ENCODE measurements around the gene CUEDC1. TPM values are rescaled to one million over a fixed set of nuclear protein-coding genes. Genes with fewer than 3 reads are reported as not detected.
"Not testable (repeated sequence)": the region's sequence is repeated elsewhere in the genome, so short reads cannot be mapped to it uniquely, and the experiment has no call there.

Gene CUEDC1
- total RNA-seq, 1 experiment from 2014 or later: 26.7 TPM

DNA sequence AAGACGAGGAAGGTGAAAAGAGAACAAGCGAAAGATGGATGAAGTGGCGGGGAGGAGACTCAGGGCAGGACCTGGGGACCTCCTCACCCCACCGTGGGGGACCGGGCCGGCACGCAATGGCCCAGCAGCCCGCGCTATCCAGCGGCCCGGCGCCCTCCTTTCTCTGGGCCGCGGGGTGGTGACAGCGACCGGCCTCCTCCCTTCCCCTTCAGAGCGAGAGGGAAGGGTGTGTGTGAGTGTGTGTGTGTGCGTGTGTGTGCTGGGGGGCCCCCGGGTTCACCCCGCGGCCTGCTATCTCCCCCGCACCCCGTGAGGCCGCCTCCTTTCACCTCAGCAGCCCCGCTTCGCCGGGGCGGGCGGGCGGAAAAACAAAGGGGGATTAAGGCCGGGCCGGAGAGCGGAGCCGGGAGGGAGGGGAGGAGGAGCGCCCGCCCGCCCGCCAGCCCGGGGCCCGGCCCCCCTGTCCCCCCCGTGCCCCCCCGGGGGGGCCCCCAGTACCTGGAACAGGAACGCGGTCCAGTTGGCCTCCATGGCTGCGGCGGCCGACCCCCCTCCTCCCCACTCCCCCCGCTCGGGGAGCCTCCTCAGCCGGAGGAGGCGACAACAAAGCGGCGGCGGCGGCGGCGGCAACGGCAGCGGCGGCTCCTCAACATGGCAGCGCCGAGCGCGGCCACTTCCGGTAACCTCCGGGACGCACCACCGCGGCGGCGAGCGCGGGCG lies 32.5 kb upstream of the CUEDC1 start, which contains the start of gene VEZF1:
TSS of gene VEZF1 (minus strand) at position 674 of the 720 bp plus-strand sequence. CDS start at position 531, 143 bp downstream.
- in situ Hi-C loops (cut with HindIII; ENCODE audit: low sequenced_read_pairs): no loop called here
- peak; percentile 61 for DNase-seq (ENCODE audit: low spot score)

DNA sequence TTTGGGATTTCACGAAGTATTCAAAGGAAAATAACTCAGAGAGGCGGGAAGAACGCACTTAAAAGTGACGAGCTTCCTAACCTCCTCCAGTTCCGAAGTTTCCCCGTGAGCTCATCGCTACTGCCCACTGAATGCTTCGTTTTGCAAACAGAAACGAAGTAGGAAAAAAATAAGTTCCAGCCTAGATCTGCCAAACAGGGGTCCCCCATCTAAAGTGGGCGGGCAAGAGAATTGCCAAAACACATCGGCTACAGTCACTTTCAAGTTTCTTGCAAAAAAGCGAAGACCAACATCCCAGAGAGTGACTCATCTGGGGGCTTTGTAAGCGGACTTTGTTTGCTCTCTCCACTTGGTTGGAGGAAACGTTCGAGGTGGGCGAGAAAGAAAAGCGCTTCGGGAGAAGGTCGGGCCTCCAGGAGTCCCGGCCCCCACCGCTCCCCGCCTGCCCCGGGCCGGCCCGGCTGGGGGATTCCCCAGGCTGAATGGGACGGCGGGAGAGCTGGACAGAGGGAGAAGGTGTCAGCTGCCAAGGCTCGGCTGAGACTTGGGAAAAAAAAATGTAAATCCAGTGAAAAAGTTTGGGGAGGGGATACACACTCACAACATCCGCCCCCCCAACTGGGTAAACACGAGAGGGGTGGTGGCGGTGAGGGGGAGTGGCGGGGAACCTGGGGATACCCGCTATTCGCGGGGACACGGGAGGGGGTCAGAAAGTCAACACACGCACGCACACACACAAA lies 31.8 kb upstream of the CUEDC1 start:
- in situ Hi-C loops (cut with HindIII; ENCODE audit: low sequenced_read_pairs): no loop called here
- peak; percentile 43 for DNase-seq (ENCODE audit: low spot score)

DNA sequence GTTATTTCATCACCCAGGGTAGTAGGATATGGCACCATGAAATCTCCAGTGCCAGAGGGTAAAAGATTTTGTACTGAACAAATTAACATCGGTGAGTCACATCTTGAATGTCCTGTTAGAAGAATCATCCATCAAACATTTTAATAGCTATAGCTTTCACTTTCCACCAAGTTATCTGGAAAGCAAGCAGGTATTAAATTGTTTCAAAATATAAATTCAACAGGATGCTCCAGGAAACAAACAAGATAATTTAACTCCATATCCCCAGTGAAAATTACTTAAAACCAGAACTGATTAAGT lies 30.4 kb upstream of the CUEDC1 start:
- in situ Hi-C loops (cut with HindIII; ENCODE audit: low sequenced_read_pairs): no loop called here
- no peak for DNase-seq (ENCODE audit: low spot score)

DNA sequence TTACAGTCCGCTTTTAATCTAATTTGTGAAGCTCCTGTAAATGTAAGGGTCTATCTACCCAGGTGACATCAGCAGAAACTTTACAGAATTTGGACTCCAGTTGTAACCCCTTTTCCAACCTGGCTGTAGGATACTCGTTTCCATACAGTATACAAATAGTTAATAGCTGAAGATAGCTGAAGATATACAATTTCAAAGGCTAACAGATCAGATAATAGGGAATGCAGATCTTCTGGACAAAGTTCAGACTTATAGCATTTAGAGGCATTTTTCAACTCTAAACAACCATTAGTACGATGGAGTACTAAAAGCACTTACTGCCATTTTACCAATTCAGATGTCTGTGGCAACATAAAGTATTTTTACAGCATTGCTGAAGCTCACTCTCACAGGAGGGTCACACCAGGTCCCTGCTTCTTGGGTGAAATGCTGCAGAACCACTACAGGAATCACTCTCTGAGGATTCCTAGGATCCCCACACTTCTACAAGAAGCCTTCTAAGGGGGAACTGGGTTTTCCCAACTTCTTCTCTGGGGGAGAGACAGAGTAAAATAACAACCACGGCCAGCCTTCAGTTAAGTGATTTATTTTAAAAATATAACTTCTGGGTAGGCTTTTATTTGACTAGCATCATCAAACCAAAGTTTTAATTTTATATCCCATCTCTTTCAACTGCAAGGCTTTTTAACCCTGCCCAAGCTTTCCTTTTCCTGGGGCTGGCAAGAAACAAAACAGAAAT lies 29.9 kb upstream of the CUEDC1 start:
- in situ Hi-C loops (cut with HindIII; ENCODE audit: low sequenced_read_pairs): no loop called here
- no peak for DNase-seq (ENCODE audit: low spot score)

DNA sequence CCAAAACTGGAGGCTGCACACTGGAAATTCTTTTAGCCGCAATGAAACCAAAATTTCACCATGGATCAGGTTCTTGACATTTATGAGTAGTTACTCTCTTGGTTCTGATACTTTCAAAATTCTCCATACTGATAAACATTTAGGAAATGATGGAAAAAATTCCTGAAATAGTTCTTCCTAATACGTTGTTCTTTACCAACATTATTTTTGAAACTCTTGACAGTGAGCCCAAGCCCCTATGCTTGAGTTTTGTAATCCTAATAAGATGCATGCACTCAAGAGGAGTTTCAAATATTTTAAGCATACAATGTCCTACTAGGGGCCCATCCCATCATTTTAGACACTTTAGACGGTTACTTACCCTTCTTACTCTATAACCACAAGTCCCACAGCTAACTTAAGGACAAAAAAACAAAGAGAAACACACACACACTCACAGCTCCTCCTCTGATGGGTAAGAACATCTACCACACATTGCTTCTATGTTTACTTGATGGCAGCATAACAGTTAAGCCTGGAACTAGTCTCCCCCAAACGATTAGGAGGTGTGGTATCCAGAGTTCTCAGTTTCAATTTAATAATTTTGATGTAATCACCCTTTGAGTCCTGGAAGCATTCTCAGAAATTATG lies 29.2 kb upstream of the CUEDC1 start:
- DNase-seq (ENCODE audit: low spot score): no peak
- in situ Hi-C loops (cut with HindIII; ENCODE audit: low sequenced_read_pairs): no loop called here

DNA sequence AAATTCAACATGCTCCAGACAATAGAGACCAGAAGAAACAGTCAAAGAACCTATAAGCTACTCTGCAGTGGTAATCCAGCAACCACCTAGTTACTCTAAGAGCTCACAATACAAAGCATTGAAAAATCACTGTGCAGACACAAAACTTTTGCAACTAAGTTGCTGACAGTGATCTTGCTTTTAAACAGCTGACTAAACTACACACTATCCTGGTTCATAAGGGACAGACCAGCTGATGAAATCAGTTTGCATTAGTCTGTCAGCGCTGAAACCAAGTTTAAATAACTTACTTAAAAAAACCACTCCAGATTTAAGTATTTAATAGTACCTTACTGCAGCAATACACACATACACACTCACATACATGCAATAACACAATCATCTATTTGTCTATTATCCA lies 28.2 kb upstream of the CUEDC1 start:
- no peak for DNase-seq (ENCODE audit: low spot score)
- in situ Hi-C loops (cut with HindIII; ENCODE audit: low sequenced_read_pairs): no loop called here

DNA sequence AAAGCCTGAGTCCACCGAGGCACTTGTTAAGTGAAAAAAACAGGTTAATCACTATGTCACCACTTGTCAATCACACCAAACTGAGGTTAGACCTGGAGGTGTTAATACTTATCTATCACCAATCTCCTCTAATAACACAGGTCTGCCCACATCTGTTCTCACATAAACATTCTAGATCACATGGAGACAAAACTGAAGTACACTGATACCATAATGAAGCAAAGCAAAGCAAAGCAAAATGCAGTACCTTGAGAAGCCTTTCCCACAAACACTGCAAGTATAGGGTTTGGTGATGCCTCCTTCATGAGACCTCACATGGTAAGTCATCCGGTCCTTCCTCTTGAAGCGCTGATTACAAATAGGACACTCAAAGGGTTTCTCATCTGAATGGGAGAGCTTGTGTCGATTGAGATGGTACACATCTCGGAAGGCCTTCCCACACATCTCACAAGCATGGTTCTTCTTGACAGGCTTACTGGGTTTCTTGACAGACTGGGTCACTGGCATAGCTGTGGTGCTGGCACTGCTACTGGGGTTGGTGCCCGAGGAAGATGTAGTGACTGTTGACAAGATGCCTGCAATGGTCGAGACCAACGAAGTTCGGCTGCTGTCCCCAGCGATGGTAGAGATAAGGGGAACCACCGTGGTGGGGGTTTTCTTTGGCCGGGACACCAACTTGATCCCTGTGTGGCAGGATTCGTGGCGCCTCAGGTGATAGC lies 27.4 kb upstream of the CUEDC1 start:
- in situ Hi-C loops (cut with HindIII; ENCODE audit: low sequenced_read_pairs): no loop called here

DNA sequence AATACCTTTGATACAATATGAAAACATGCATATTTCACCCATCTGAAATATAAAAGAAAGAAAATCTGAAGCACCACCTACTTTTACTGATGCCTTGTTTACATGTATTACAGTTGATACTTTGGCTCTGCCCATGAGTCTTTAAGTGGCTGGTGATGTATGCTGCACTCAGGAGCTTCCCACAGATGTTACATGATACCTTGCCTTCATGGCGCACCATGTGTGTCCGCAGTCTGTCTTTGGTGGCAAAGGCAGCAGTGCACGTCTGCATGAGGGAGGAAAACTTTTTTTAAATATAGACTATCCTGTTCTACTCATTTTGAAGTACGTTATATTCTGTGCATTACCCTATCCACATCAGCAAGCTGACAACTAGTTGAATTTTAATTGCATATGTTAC lies 25.3 kb upstream of the CUEDC1 start:
- in situ Hi-C loops (cut with HindIII; ENCODE audit: low sequenced_read_pairs): no loop called here
- DNase-seq (ENCODE audit: low spot score): no peak

More for the DNA sequence above, 27.4 kb upstream of the CUEDC1 start:
- DNase-seq (ENCODE audit: low spot score): no peak

DNA sequence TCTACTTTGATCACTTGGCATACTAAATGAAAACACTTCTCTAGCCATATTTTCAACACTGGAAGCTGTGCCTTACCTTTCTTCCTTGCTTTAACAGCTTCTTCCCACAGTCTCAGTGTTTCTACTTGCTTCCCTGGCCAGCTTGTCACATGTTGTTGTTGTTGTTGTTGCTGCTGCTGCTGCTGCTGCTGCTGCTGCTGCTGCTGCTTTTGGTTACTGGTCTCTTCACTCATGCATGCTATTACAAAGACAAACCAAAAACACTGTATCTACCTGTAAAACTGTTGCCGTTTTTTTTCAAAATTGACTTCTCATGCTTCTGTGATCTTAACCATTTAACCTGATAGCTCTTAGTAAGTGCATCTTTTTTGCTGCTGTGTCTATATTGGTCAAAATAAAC lies 23.9 kb upstream of the CUEDC1 start:
- in situ Hi-C loops (cut with HindIII; ENCODE audit: low sequenced_read_pairs): no loop called here
- DNase-seq (ENCODE audit: low spot score): no peak

DNA sequence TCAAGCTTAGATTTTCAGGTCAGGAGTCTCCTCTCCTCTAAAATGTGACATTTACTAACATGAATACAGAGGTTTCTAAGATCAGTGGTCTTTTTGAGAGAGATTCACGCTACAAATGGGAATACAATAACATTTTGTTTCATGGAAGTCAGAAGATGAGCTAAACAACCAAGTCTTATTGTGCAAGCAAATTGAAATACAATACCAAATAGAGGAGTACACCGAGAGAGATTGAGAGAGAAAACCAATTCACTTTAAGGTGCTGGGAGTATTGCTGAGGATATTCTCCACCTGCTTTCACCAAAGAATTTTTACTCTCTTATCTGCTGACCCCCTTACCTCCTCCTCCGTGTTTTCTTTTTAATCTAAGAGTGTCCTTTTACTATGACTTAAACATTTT lies 21.4 kb upstream of the CUEDC1 start:
- in situ Hi-C loops (cut with HindIII; ENCODE audit: low sequenced_read_pairs): no loop called here
- DNase-seq (ENCODE audit: low spot score): no peak

DNA sequence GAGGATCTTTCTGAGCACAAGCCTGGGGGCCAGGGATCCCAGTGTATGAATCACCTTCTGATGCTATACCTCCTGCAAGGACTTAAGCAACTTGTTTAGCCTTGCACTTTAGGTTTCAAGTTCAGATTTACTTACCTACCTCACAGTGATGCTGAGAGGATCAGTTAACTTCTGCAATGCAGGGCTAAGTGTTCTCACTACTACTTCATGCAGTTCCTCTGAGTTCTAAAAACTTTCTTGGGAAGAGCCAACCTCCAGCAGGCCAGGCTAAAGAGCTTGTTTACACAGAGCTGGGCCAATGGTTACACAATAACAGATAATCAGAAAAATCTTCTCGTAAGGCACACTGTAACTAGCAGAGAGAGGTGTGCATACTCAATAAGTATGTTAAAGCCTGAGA lies 19.8 kb upstream of the CUEDC1 start:
- in situ Hi-C loops (cut with HindIII; ENCODE audit: low sequenced_read_pairs): no loop called here
- DNase-seq (ENCODE audit: low spot score): no peak

DNA sequence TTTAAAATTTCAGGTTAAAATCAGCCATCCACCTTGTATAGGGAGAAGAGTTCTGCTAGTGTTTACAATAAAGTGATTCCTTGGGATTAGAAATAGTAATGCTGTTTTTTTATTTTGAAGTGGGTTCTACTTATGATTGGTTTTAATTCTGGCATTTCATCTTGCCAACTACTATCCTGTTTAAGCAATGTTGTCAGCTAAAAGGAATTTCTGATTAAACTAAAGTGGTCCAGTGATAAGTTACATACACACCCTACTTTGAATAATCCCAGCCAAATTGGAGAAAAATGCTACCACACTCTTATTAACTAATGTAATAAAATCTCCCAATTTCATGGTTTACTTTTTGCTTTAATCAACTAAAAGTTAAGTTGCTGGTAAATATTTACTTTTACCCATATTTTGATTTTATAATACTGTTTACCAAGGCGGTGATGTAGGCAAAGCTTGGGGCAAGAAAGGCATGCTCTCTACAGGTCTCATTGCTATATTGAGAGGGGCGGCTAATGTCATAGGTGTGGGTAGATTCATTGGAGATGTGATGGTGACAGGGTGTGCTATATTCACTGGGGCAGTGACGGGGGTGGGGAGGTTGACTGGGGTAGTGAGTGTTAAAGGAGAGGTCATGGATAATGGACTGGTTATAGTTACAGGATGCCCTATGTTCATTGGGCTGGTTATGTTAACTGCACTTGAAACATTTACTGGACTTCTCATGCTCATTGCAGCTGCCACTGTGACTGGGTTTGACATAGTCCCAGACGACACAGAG lies 19.0 kb upstream of the CUEDC1 start:
- DNase-seq (ENCODE audit: low spot score); in situ Hi-C loops (cut with HindIII; ENCODE audit: low sequenced_read_pairs): not testable (repeated sequence)

DNA sequence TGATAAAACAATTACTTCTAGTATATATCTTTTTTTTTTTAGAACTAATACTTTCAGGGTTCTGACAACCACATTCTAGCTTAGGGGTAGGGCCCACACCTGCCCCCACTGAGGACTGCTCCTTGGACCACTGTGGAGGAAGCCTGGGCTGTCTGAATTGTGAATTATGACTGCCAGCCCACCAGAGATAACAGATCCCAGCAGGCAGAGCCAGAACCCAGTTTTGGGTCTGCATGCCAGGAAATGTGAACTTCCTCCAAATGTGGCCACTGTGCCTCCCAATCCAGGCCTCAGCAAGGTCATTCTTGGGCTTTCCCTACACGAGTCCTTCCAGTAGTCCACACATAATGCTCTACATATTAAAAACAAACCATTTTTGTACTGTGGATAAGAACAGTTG lies 16.9 kb upstream of the CUEDC1 start:
- DNase-seq (ENCODE audit: low spot score): no peak
- in situ Hi-C loops (cut with HindIII; ENCODE audit: low sequenced_read_pairs): no loop called here

DNA sequence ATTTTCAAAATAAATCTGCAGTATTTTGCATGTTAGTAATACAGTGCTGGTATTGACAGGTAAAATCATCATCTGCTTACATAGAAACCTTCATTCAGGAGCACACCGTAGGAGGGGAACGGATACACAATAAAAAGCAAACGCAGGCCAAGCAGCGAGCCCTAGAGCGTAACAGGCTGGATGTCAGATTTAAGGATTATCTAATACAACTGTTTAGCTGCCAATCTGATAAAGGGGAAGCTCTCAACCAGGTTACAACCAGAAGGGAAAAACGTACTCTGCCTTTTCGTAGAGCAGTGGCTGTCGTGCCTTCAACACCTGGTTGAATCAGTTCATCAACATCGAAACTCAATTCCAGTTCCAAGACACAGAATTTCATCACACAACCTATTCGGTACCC lies 16.4 kb upstream of the CUEDC1 start:
- no peak for DNase-seq (ENCODE audit: low spot score)
- in situ Hi-C loops (cut with HindIII; ENCODE audit: low sequenced_read_pairs): no loop called here

DNA sequence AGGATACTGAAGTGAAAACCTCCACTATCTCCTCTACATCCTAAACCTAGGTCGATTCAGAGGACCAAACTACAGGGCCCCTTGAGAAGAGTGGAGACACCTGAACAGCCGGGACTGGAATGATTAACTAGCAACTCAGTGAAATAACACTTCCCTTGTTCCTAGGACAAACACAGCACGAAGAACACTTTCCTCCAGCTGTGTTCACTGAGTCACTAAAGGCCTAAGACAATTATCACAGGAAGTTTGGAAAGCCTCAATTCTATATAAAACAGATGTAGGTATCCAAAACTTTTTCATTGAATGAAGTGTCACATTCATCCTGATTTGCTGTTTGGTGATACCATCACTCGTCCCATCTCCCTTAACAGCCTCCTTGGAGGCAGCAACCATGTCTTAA lies 15.5 kb upstream of the CUEDC1 start:
- no peak for DNase-seq (ENCODE audit: low spot score)
- in situ Hi-C loops (cut with HindIII; ENCODE audit: low sequenced_read_pairs): no loop called here

DNA sequence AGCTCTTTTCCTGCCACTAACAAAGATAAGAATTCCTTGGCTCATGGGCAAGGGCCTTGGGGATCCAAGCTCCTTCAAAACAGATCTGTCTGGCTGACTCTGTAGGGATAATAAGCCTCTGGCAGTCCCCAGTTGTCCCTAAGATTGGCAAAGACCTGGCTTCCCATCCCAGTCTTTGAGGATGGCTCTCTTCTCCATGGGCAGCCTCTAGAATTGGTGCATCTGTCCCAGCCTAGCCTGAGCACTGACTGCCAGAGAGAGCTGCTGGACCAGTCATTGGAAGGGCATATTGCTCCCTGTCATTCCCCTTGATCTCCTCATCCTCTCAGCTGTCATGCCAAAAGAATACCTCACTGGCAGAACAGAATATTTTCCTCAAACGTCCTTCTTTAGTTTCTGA lies 13.2 kb upstream of the CUEDC1 start:
- no peak for DNase-seq (ENCODE audit: low spot score)
- in situ Hi-C loops (cut with HindIII; ENCODE audit: low sequenced_read_pairs): no loop called here

DNA sequence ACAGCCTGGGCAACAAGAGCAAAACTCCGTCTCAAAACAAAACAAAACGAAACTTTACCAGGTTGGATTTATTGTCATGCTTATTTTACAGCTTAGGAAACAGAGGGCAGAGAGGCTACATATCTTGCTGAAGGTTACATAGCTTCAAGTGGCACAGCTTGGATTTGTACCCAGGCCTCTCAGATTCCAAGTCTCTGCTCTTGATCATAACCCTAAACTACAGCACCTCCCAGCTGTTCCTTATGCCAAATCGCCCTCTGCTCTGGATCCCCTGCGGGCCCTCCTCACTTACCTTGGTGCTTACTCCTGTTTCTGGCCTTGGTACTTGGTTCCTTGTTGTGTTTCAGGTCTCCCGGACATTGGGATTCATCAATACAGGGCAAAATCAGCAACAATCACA lies 11.7 kb upstream of the CUEDC1 start:
- DNase-seq (ENCODE audit: low spot score): no peak

DNA sequence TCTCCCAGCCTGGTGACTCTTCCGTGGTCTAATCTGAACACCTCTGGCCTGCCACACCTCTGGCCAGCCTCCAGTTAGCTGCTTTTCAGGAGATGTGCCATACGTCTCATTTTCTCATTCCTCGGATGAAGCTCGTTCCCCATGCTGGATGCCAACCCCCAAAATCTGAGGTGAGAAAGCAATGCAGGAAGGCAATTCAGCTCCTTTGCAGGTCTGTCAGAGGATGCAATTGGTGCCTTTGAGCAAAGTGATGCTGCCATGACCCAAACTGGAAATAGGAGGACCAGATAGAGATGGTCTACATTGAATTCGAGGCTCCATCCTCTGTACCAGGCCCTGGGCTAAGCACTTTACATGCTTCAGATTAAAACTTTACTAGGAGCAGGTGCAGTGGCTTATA lies 11.0 kb upstream of the CUEDC1 start:
- in situ Hi-C loops (cut with HindIII; ENCODE audit: low sequenced_read_pairs): no loop called here
- no peak for DNase-seq (ENCODE audit: low spot score)

More for the DNA sequence above, 11.7 kb upstream of the CUEDC1 start:
- in situ Hi-C loops (cut with HindIII; ENCODE audit: low sequenced_read_pairs): no loop called here

Data from G401 (cell line).